Calu3 (cell line): ENCODE measurements around the gene GAREM1. TPM values are rescaled to one million over a fixed set of nuclear protein-coding genes. Genes with fewer than 3 reads are reported as not detected.

Experiments used
- BruUV-seq: library from RNA; stranded (reverse); fragments of 400-500 nt; replicated peaks from 2 replicates; lab custom pipeline; 2021; lab: Mats Ljungman, UMichigan
- CTCF ChIA-PET: fragments of 300-600 bp; sonication (Branson Sonifier 250); formaldehyde crosslinking; loops from one replicate; lab custom pipeline; 2022; ENCODE audit warnings: antibody characterized with exemption; lab: Charles Lee
- DNase-seq: peaks from one replicate; pipeline ENCODE4 v3.0.0; 2022
- H3K27ac Mint-ChIP-seq: one replicate; pipeline ENCODE4 v1.8.0; 2022; ENCODE audit warnings: mixed read lengths; ENCODE audit not compliant: unreplicated experiment
- H3K27me3 Mint-ChIP-seq: one replicate; pipeline ENCODE4 v1.8.0; 2022; ENCODE audit warnings: mixed read lengths; ENCODE audit not compliant: unreplicated experiment
- H3K36me3 Mint-ChIP-seq: one replicate; pipeline ENCODE4 v1.8.0; 2022; ENCODE audit warnings: mild to moderate bottlenecking, moderate library complexity, mixed read lengths; ENCODE audit not compliant: insufficient read depth, unreplicated experiment
- H3K4me1 Mint-ChIP-seq: one replicate; pipeline ENCODE4 v1.8.0; 2022; ENCODE audit warnings: mild to moderate bottlenecking, low read depth, mixed read lengths; ENCODE audit not compliant: unreplicated experiment
- H3K4me3 Mint-ChIP-seq: one replicate; pipeline ENCODE4 v1.8.0; 2022; ENCODE audit warnings: mild to moderate bottlenecking, low read depth, moderate library complexity, mixed read lengths; ENCODE audit not compliant: unreplicated experiment
- H3K9me3 Mint-ChIP-seq: one replicate; pipeline ENCODE4 v1.8.0; 2022; ENCODE audit warnings: low read depth, mixed read lengths; ENCODE audit not compliant: unreplicated experiment
- intact Hi-C: fragments of 100-400 bp; cut with micrococcal nuclease; formaldehyde crosslinking; loops from one replicate; pipeline ENCODE4 v1.10.0; 2022; ENCODE audit not compliant: unreplicated experiment
- total RNA-seq: library from RNA; stranded (reverse); gene quantifications from 2 replicates; pipeline ENCODE4 v1.2.3, GENCODE V29; 2022
- TF ChIP-seq, protein P1 (sequence below): fragments of 200-600 bp; IDR thresholded peaks from one replicate; pipeline ENCODE4 v1.8.0; 2022; ENCODE audit warnings: antibody characterized with exemption; ENCODE audit not compliant: unreplicated experiment

Gene GAREM1
- total RNA-seq, 1 experiment from 2014 or later = 19.3 TPM

- peaks cover 27% of the 10 kb centered on the region for H3K36me3 Mint-ChIP-seq
- CTCF ChIA-PET = interaction anchor here (0.6 to 2.1 kb wide), 5 partner anchors 11 to 98 kb away, joined by 3 to 21 read pairs (median 8); partner anchors contain the start of gene GAREM1
- H3K4me1 Mint-ChIP-seq = peaks cover 52% of the 10 kb centered on the region
- no peaks in the 10 kb centered on the region for H3K27me3 Mint-ChIP-seq
- peak overlapping the region; percentile 37 for H3K4me3 Mint-ChIP-seq
- no peak for DNase-seq
- no TSS peak for BruUV-seq
- TF ChIP-seq, protein P1, sequence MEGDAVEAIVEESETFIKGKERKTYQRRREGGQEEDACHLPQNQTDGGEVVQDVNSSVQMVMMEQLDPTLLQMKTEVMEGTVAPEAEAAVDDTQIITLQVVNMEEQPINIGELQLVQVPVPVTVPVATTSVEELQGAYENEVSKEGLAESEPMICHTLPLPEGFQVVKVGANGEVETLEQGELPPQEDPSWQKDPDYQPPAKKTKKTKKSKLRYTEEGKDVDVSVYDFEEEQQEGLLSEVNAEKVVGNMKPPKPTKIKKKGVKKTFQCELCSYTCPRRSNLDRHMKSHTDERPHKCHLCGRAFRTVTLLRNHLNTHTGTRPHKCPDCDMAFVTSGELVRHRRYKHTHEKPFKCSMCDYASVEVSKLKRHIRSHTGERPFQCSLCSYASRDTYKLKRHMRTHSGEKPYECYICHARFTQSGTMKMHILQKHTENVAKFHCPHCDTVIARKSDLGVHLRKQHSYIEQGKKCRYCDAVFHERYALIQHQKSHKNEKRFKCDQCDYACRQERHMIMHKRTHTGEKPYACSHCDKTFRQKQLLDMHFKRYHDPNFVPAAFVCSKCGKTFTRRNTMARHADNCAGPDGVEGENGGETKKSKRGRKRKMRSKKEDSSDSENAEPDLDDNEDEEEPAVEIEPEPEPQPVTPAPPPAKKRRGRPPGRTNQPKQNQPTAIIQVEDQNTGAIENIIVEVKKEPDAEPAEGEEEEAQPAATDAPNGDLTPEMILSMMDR = no peak
- peak overlapping the region; percentile 98 for H3K27ac Mint-ChIP-seq
- H3K9me3 Mint-ChIP-seq = no peaks in the 10 kb centered on the region
- intact Hi-C loops = loop anchor here (2.0 to 5.0 kb wide), 4 partner anchors 70 to 215 kb away; no protein-coding TSS in a partner anchor
Measured at GRCh38 chr18:32372047-32372380, 98.7 kb downstream of the GAREM1 start.

GRCh38 chr18:32371384-32371783 is 99.3 kb downstream of the GAREM1 start:
- intact Hi-C loops = loop anchor here (5.0 kb wide), 3 partner anchors 69 to 214 kb away; no protein-coding TSS in a partner anchor
- Mint-ChIP-seq H3K9me3 (no peaks in the 10 kb centered on the region), H3K4me3 (peak overlapping the region; percentile 37), H3K27me3 (no peaks in the 10 kb centered on the region), H3K4me1 (peaks cover 57% of the 10 kb centered on the region), H3K27ac (peak overlapping the region; percentile 98), H3K36me3 (peaks cover 33% of the 10 kb centered on the region)
- no TSS peak for BruUV-seq
- CTCF ChIA-PET = interaction anchor here (0.6 to 2.1 kb wide), 4 partner anchors 12 to 99 kb away, joined by 4 to 21 read pairs (median 12); partner anchors contain the start of gene GAREM1
- TF ChIP-seq, protein P1 = no peak
- no peak for DNase-seq

- no TSS peak for BruUV-seq
- CTCF ChIA-PET = no interaction called here
- H3K9me3 Mint-ChIP-seq = no peaks in the 10 kb centered on the region
- DNase-seq = no peak
- H3K27ac Mint-ChIP-seq = peak overlapping the region; percentile 72
- TF ChIP-seq, protein P1 = no peak
- H3K4me3 Mint-ChIP-seq = no peak overlapping the region
- H3K4me1 Mint-ChIP-seq = peaks cover 62% of the 10 kb centered on the region
- H3K36me3 Mint-ChIP-seq = peaks cover 39% of the 10 kb centered on the region
- no peaks in the 10 kb centered on the region for H3K27me3 Mint-ChIP-seq
- intact Hi-C loops = no loop called here
Measured at GRCh38 chr18:32368991-32369390, 101.7 kb downstream of the GAREM1 start.

DNA sequence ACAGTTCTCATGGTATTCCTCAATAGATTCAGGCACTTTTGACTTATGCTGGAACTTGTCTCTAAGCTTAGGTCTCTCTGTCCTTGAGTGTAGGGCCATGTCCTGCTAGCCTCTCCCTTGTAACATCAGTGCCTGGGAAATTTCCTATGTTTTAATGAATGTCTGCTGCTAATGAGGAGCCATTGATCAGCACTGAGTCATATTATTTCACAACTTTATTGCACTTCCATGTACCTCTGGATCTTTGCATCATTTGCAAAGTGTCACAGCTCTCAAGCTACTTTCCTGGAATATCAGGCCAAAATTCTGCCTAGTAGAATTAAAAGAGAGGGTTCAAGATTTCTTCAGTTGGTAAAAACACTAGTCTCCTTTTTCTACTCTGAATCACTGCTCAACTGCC is 102.5 kb downstream of the GAREM1 start:
- BruUV-seq = no TSS peak
- DNase-seq = no peak
- CTCF ChIA-PET = no interaction called here
- intact Hi-C loops = no loop called here
- H3K9me3 Mint-ChIP-seq = no peaks in the 10 kb centered on the region
- H3K4me3 Mint-ChIP-seq = peak overlapping the region; percentile 4
- no peaks in the 10 kb centered on the region for H3K27me3 Mint-ChIP-seq
- H3K27ac Mint-ChIP-seq = peak overlapping the region; percentile 72
- TF ChIP-seq, protein P1 = no peak
- H3K36me3 Mint-ChIP-seq = peaks cover 40% of the 10 kb centered on the region
- peaks cover 57% of the 10 kb centered on the region for H3K4me1 Mint-ChIP-seq
